IPS DF 4.7 (cell line): ENCODE data around the gene CBY2.
A peak's percentile ranks its signal among the peaks of the same experiment; 100 is the strongest.
"Not testable (repeated sequence)": the region's sequence is repeated elsewhere in the genome, so short reads cannot be mapped to it uniquely, and the experiment has no call there.

Experiments used
- DNase-seq: peaks from one replicate; pipeline ENCODE4 v3.0.0-alpha.2; 2013; ENCODE audit warnings: low spot score; ENCODE audit errors: extremely low read depth

The CBY2 gene

GRCh38 chr13:45702088-45702487, at the start of gene CBY2:
Gene CBY2 (plus strand): TSS chr13:45702320. CDS start chr13:45702391, 71 bp downstream.
- DNase-seq, result no peak

DNA sequence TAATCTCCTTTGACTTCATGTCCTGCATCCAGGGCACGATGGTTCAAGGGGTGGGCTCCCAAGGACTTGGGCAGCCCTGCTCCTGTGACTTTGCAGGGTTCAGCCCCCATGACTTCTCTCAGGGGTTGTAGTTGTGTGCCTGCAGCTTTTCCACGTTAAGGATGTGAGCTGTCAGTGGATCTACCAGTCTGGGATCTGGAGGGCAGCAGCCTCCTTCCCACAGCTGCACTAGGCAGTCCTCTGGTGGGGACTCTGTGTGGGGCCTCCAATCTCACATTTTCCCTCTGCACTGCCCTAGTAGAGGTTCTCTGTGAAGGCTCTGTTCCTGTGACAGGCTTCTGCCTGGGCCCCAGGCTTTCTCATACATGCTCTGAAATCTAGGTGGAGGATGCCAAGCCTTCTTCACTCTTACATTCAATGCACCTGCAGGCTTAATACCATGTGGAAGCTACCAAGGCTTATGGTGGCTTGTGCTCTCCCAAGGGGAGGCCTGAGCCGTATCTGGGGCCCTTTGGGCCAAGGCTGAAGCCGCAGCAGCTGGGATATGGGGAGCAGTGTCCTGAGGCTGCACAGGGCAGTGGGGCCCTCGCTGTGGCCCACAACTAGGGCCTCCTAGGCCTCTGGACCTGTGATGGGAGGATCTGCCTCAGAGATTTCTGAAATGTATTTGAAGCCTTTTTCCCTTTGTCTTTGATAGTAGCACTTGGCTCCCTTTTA, 47.3 kb upstream of the CBY2 start:
- DNase-seq, result no peak

DNA sequence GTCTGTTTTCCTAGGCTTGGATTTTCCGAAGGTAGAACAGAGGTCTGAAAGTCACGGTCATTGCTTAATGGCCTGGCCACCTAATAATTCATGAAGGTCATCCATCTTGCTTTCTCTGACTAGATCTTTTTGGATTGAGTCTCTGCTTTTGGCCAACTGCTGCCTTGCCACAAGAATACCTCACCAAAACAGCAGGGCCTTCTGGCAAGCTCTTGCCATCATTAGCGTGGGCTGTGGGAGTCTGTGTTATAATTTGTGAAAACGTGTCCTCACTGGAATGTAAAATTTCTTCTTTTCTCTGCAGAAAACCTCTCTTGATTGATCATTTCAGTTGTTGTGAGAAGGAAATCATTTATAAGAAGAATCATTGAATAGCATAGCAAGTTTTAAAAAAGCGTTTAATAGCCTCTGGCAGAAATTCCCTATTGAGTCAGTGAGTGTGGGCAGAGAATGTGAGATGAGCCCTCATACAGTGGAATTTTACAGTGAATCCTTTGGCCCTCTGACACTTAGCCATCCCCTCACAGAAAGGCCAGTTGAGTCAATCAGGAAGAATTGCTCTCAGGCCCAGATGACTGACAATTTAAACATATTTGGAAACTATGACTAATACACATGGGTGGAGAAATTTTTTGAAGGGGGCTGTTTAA, 43.4 kb upstream of the CBY2 start:
- no peak for DNase-seq

DNA sequence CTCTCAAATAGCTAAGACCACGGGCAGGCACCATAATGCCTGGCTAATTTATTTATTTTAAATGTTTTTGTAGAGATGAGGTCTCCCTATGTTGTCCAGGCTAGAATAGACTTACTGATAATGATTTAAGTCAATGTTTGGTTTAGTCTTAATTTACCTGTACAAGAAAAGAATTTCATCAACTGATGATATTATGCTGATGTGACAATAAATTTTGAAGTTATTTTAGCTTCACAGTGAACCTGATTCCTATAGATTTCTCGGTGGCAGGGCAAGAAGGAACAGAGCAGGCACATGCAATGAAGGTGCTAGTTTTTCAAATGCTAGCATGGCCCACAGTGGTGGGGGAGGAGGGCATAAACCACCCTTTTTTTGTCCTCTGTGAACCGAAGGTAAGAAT, 42.6 kb upstream of the CBY2 start:
- DNase-seq, result no peak

DNA sequence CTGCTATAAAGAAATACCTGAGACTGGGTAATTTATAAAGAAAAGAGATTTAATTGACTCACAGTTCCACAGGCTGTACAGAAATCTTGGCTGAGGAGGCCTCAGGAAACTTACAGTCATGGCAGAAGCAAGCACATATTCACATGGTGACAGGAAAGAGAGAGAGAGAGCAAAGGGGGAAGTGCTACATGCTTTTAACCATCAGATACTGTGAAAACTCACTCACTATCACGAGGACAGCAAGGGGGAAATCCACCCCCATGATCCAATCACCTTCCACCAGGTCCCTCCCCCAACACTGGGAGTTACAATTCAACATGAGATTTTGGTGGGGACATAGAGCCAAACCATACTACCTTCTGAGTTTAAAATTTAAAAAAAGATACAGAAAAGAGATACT, 41.7 kb upstream of the CBY2 start:
- not testable (repeated sequence) for DNase-seq

GRCh38 chr13:45662162-45662561, 40.0 kb upstream of the CBY2 start:
- DNase-seq, result no peak

DNA sequence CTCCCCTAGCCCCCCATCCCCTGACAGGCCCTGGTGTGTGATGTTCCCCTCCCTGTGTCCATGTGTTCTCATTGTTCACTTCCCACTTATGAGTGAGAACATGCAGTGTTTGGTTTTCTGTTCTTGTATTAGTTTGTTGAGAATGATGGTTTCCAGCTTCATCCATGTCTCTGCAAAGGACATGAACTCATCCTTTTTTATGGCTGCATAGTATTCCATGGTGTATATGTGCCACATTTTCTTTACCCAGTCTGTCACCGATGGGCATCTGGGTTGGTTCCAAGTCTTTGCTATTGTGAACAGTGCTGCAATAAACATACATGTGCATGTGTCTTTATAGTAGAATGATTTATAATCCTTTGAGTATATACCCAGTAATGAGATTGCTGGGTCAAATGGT, 39.2 kb upstream of the CBY2 start:
- not testable (repeated sequence) for DNase-seq

DNA sequence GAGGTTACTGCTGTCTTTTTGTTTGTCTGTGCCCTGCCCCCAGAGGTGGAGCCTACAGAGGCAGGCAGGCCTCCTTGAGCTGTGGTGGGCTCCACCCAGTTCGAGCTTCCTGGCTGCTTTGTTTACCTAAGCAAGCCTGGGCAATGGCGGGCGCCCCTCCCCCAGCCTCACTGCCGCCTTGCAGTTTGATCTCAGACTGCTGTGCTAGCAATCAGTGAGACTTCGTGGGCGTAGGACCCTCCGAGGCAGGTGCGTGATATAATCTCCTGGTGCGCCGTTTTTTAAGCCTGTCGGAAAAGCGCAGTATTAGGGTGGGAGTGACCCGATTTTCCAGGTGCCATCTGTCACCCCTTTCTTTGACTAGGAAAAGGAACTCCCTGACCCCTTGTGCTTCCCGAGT, 32.5 kb upstream of the CBY2 start:
- not testable (repeated sequence) for DNase-seq

DNA sequence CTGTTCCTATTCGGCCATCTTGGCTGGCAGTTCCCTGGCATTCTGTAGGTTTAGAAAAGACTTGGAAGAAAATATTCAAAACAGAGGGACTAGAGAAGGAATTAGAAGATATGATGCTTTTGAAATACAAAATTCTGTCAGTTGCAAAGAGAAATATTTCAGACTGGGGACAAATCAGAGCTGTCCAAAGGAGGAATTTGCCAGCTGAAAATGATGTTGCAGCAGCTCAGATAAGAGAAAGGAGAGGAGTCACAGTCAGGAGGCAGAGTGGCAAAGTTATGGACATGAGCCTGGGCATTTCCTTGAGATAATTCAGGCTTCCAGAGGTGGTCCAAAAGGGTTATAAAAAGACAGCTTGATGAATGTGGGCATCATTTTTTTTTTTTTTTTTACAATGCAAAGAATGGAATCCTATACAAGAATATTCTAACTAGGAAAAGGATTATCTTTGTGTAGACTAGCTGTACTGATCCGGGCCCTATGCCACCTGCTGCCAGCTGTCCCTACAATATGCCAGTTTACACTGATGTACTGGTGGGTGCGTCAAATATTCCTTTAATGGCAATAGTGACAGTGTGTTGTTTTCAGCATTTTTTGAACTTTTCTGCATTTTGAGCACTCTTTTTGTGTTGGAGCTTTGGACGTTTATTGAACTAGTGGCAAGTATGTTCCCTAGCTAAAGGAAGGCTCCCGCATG, 31.8 kb upstream of the CBY2 start:
- no peak for DNase-seq

DNA sequence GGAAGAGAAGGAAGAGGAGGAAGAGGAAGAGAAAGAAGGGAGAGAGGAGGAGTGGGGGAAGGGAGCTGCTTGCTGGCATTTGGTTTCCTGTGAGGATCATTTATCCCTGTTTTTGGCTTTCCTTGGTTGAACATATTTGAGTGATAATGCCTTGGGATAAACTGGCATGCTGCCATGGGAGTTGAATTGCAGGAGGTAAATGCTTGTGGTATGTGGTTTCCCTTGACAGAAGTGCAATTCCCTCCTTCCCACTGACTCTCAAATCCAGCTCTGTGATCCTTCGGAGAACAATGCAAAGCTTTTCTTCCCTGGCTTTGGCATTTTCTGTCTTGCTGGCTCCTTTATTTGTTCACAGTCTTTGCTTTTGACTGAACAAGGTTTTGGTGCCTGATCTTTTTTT, 27.2 kb upstream of the CBY2 start:
- DNase-seq, result no peak

DNA sequence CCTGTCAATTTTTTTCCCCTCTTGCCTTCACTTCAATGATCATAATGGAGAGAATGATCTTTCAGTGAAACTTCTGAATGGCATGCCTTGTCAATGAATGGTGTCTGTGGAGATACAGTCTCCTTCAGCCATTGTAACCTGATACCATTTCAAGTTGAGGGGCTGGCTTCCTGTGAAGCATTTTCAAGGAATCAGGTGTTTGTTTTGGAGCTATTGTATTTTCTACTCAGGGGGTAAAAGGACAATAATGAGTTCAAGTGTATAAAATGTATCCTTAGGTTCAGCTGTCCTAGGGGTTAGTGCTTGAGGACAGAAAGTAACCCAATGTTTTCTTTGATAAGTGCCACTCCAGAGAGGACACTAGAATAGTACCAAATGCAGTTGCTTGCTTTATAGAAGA, 23.8 kb upstream of the CBY2 start:
- peak; percentile 25 for DNase-seq

GRCh38 chr13:45681113-45681512, 21.0 kb upstream of the CBY2 start:
- no peak for DNase-seq

- no peak for DNase-seq
These were observed 19.6 kb upstream of the CBY2 start for GRCh38 chr13:45682494-45683008.

- DNase-seq, result no peak
These were observed 18.4 kb upstream of the CBY2 start for GRCh38 chr13:45683701-45684100.

DNA sequence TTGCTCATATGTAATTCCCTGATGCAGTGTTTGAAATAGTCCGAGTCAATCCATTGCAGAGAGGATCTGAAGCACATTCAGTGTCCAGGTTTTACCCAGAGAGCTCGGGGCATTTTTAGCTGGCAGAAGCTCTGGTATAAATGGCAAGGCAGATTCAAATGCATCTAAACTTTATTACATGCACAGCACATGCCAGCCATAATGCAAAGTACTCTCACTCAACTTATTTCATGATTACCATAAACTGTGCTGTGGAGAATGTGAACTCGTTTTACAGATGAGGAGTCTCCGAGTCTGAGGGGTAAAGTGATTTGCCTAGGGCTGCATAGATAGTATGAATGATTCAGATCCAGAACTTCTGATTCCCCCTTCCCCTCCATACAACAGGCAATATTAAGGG, 13.5 kb upstream of the CBY2 start:
- no peak for DNase-seq

- no peak for DNase-seq
These were observed 11.5 kb upstream of the CBY2 start for GRCh38 chr13:45690636-45691035.

GRCh38 chr13:45691251-45691650, 10.9 kb upstream of the CBY2 start:
- DNase-seq, result no peak

GRCh38 chr13:45691667-45692066, 10.5 kb upstream of the CBY2 start:
- no peak for DNase-seq

DNA sequence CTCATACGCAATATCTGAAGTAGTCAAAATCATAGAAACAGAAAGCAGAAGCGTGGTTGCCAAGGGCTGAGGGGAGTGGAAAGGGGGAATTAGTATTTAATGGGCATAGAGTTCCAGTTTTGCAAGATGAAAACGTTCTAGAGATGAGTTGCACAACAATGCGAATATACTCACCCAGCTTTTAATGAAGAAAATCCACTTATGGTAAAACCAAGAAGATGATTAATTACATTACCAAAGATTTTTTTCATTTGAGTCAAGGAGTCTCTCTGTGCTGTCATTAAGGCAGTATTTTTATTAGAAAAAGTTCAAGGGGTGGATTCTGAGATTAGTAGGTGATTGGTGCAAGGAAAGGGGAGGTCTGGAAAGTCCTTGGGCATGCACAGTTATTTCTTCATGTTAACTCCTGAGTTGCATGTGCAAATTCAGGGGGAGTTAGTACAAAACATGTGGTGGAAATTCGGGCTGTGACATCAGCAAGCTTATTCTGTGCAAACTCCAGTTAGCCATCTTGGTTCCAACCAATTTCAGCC, 6.9 kb upstream of the CBY2 start:
- DNase-seq, result no peak

GRCh38 chr13:45696610-45697226, 5.4 kb upstream of the CBY2 start:
- no peak for DNase-seq
